Measurements from ENCODE around the gene MACROD2. TPM values are rescaled to one million over a fixed set of nuclear protein-coding genes. Genes with fewer than 3 reads are reported as not detected.

MACROD2 gene
- total and polyA plus RNA-seq, 2 of the 4 experiments (the other 2 are of a cell fraction): not detected

DNA sequence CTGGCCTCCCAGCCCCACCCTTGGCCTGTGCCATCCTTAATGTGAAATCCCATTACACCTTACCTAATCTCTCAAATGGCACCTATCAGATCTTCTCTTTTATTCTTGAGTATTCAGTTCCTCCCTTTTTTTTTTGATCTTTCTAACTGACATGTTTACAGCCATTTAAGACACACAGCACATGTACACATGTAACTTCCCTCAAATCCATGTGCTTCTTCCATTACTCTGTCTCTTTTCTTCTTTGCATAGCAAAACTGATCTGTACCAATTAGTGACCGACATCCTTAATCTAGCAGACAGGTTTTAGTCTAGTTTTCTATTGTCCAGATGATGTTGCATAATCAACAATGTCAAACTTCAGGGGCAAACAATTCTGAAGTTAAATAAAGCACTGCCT is 755.9 kb downstream of the MACROD2 start:
- no peak overlapping the region for H3K18ac ChIP-seq (ENCODE audit: low read depth, low read length)
- ChIA-PET POLR2A (ENCODE audit: unreplicated experiment) (no interaction called here), CTCF (interaction anchor here (0.6 kb wide), 1 partner anchor 1451 kb away, joined by 4 read pairs; no protein-coding TSS in a partner anchor)
- no peak overlapping the region for H3K27ac ChIP-seq (ENCODE audit: insufficient read depth, low read length)
- no peak overlapping the region for H2AFZ ChIP-seq (replicated peaks; ENCODE audit: low read length, poor library complexity)
- dilution Hi-C loops (cut with HindIII; ENCODE audit: low sequenced_read_pairs, unreplicated experiment): no loop called here
- H3K36me3 ChIP-seq (ENCODE audit: control insufficient read depth, insufficient read depth, low read length): no peaks in the 10 kb centered on the region
- no peak overlapping the region for H3K4me3 ChIP-seq (ENCODE audit: insufficient read depth, low read depth, low read length)
- no CpG with 5 or more reads among the region's 1 CpG for WGBS, 2 experiments (ENCODE audit: extremely low coverage in 2 of 2, insufficient read length in 1 of 2)
- H3K56ac ChIP-seq (ENCODE audit: extremely low read depth, insufficient read depth, low read length): no peak overlapping the region
- no peaks in the 10 kb centered on the region for H3K27me3 ChIP-seq (ENCODE audit: control insufficient read depth, insufficient read depth, low read length)
- H3K14ac ChIP-seq (replicated peaks; ENCODE audit: low read depth, low read length): no peak overlapping the region
- H4K20me1 ChIP-seq (ENCODE audit: insufficient read depth, low read length): no peaks in the 10 kb centered on the region
- BruUV-seq (replicated peaks): no TSS peak
- DNase-seq: no peak
- H3K9me3 ChIP-seq (ENCODE audit: control insufficient read depth, insufficient read depth, low read length): no peaks in the 10 kb centered on the region
- no peaks in the 10 kb centered on the region for H3K9me1 ChIP-seq (ENCODE audit: insufficient read depth, low read length)
- no peak for ATAC-seq (ENCODE audit: low read depth)
- H3K4ac ChIP-seq (ENCODE audit: low read depth, low read length): no peak overlapping the region
- H3K23ac ChIP-seq (ENCODE audit: low read depth, low read length): no peak overlapping the region
- H2BK15ac ChIP-seq (ENCODE audit: low read depth, low read length): no peak overlapping the region
- H2AK5ac ChIP-seq (ENCODE audit: low read depth, low read length): no peak overlapping the region
- TF ChIP-seq BHLHE40 (IDR thresholded peaks at IDR 0.05; ENCODE audit: low read depth, low read length) (no peak), MXI1 (IDR thresholded peaks at IDR 0.05; ENCODE audit: borderline replicate concordance, low read depth, low read length) (no peak), CEBPB (IDR thresholded peaks at IDR 0.05; ENCODE audit: low read depth, low read length) (no peak), MAFK (IDR thresholded peaks at IDR 0.05; ENCODE audit: low read depth, low read length) (no peak), POLR2A (IDR thresholded peaks at IDR 0.05; ENCODE audit: low read depth, low read length) (no peak), CTCF (conservative IDR thresholded peaks at IDR 0.05; ENCODE audit: low read depth, low read length) (no peak), MAZ (IDR thresholded peaks at IDR 0.05; ENCODE audit: borderline replicate concordance, low read depth, low read length) (no peak), RAD21 (IDR thresholded peaks at IDR 0.05; ENCODE audit: low read length) (no peak), RCOR1 (IDR thresholded peaks at IDR 0.05; ENCODE audit: insufficient replicate concordance, low read length) (no peak), SMC3 (IDR thresholded peaks at IDR 0.05; ENCODE audit: low read depth, low read length) (no peak), NFE2L2 (IDR thresholded peaks at IDR 0.05; ENCODE audit: low read depth, low read length) (no peak), RFX5 (IDR thresholded peaks at IDR 0.05; ENCODE audit: low read depth, low read length) (no peak), CHD1 (IDR thresholded peaks at IDR 0.05; ENCODE audit: low read depth, low read length) (no peak), USF2 (IDR thresholded peaks at IDR 0.05; ENCODE audit: low read depth, low read length) (no peak), FOS (IDR thresholded peaks at IDR 0.05; ENCODE audit: low read depth, low read length) (no peak), ELK1 (IDR thresholded peaks at IDR 0.05; ENCODE audit: borderline replicate concordance, low read depth, low read length) (no peak)
- H4K91ac ChIP-seq (ENCODE audit: insufficient read depth, low read depth, low read length): no peak overlapping the region
- H2BK5ac ChIP-seq (ENCODE audit: low read depth, low read length, poor library complexity, severe bottlenecking): no peak overlapping the region
- no peak overlapping the region for H3K4me2 ChIP-seq (ENCODE audit: low read depth, low read length)
- intact Hi-C loops (cut with micrococcal nuclease): no loop called here
- no peak overlapping the region for H2AK9ac ChIP-seq (replicated peaks; ENCODE audit: low read depth, low read length, poor library complexity)
- no peak overlapping the region for H4K8ac ChIP-seq (ENCODE audit: low read depth in 2 of 2, low read length in 2 of 2)
- no peak overlapping the region for H2BK120ac ChIP-seq (ENCODE audit: low read depth, low read length)
- no peak overlapping the region for H3K9ac ChIP-seq (ENCODE audit: low read depth, low read length)
- H2BK20ac ChIP-seq (ENCODE audit: low read depth, low read length): no peak overlapping the region
- no peaks in the 10 kb centered on the region for H3K4me1 ChIP-seq (ENCODE audit: control insufficient read depth, insufficient read depth, low read length)
- in situ Hi-C loops (cut with MboI; ENCODE audit: low sequenced_read_pairs): no loop called here
- no peaks in the 10 kb centered on the region for H3K79me1 ChIP-seq (ENCODE audit: low read depth in 1 of 2, low read length in 2 of 2)
- no peak overlapping the region for H4K5ac ChIP-seq (ENCODE audit: low read depth, low read length)

All from IMR-90 (cell line).